ENCODE results near the gene TMEM134.
"Not testable (repeated sequence)": the region's sequence is repeated elsewhere in the genome, so short reads cannot be mapped to it uniquely, and the experiment has no call there.

TMEM134 gene, protein sequence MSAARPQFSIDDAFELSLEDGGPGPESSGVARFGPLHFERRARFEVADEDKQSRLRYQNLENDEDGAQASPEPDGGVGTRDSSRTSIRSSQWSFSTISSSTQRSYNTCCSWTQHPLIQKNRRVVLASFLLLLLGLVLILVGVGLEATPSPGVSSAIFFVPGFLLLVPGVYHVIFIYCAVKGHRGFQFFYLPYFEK

GRCh38 chr11:67468759-67469507 is at the start of gene TMEM134:
TMEM134 (minus strand) TSS chr11:67469251; CDS start chr11:67469192, 59 bp downstream.
- DNase-seq (ENCODE audit: low read depth), result peak; percentile 88

DNA sequence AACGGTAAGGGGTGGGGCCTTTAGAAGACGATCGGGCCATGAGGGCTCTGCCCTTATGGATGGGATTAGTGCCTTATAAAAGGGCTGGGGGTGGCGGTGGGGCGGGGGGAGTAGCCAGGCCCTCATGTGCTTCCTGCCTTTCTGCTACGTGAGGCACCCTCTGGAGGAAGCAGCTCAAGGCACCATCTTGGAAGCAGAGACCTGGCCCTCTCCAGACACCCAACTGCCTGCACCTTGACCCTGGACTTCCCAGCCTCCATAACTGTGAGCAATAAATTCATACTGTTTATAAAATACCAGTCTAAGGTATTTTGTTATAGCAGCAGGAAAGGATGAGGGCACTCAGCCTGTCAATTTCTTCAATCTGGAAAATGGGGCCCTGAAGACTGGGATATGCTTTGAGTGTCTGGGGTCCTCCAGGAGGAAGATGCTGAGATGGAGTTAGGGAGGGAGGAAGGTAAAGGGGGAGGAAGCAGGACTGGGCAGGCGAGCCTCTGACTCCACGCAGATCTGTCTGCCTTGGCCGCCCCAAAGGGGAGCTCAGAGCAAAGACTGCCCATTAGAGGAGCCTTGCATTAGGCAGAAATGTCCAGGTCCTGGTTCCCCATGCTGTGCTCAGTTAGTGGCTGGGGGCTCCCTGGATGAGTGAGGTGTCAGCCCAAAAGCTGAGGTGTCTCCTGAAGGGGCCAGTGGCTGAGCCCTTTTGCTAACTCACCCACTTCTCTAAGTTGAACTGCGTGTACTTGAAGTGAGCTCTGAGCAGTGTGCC is 48.9 kb upstream of the TMEM134 start:
- no peak for DNase-seq (ENCODE audit: low read depth)

DNA sequence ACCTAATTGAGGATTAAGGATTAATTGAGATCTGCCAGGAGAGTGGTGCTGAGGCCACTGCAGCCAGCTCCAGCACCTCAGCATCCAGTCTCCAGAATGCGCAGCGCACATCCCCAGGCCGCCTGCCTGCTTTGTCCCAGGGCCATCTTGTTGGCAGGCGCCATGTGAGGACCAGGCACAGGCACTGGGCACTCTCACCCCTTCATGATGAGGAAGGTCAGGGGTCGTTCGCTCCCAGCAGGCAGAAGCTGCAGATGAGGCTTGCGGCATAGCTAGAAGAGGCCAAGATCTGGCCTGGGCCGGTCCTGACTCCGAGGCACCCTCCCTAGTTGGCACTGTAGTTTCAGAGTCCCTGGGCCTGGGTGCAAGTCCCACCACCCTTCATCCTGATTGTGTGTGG is 47.8 kb upstream of the TMEM134 start:
- DNase-seq (ENCODE audit: low read depth), result no peak

DNA sequence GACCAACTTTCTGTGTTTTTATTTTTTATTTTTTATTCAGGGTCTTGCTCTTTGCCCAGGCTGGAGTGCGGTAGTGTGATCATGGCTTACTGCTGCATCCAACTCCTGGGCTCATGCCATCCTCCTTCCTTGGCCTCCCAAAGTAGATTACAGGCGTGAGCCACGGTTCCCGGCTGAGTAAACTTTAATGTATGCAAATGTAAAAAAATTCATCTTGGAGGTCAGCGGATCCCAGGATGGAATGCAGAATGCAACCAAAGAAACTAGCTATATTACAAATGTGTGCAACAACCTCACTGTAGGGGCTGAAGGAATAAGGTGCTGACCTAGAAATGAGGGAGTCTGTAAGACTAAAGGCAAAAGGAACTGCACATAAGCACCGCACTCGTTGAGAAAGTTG is 45.1 kb upstream of the TMEM134 start:
- DNase-seq (ENCODE audit: low read depth), result no peak

- DNase-seq (ENCODE audit: low read depth), result not testable (repeated sequence)
Measured at GRCh38 chr11:67511558-67511957, 42.5 kb upstream of the TMEM134 start.

DNA sequence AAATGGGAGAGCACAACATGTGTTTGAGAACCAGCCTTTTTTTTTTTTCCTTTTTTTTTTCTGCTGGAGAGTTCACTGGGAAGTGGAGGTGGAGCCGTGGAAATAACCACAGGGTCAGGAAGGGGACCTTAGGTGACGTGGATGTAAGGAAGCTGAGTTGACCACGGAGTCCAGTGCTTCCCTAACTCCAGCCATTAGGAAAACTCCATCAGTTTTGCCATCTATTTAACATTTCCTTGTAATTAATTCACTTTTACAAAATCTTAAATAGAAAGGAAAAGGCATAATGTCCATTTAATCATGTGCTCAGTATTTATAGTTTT is 40.9 kb upstream of the TMEM134 start:
- DNase-seq (ENCODE audit: low read depth), result no peak

- peak; percentile 100 for DNase-seq (ENCODE audit: low read depth)
Measured at GRCh38 chr11:67508486-67509121, 39.6 kb upstream of the TMEM134 start.

DNA sequence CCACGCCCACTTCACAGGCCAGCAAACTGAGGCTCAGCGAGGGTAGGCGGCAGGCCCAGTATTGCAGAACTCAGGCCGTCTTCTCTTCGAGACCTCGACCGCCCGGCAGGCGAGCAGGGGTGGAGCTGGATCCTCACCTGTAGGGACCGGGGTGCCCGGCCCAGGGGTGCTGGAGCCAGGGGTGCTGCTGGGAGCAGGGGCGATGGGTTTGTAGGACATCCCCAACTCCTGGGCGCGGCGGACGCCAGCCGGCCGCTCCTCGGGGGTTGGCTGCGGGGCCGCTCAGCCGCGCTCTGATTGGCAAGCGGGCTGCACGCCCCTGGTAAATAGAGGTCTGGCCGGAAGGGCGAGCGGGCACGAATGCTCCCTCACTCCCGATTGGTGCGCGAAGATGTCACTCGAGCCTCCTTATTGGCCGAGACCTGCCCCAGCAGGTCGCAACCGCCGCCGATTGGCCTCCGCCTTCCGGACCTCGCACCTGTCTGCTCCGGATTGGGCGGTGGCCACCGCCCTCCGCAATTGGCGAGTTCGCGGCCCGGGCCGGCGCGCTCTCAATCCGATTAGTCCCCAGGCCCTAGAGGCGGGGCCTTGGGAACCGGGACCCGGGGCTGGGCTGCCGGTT is 38.9 kb upstream of the TMEM134 start, which contains the start of gene CDK2AP2:
TSS of gene CDK2AP2 (minus strand) at position 299 of the 622 bp plus-strand sequence. CDS start at position 219, 80 bp downstream.
- DNase-seq (ENCODE audit: low read depth), result peak; percentile 92

GRCh38 chr11:67507242-67507863 is 38.3 kb upstream of the TMEM134 start:
- no peak for DNase-seq (ENCODE audit: low read depth)

- DNase-seq (ENCODE audit: low read depth), result no peak
Measured at GRCh38 chr11:67506426-67507051, 37.5 kb upstream of the TMEM134 start.

DNA sequence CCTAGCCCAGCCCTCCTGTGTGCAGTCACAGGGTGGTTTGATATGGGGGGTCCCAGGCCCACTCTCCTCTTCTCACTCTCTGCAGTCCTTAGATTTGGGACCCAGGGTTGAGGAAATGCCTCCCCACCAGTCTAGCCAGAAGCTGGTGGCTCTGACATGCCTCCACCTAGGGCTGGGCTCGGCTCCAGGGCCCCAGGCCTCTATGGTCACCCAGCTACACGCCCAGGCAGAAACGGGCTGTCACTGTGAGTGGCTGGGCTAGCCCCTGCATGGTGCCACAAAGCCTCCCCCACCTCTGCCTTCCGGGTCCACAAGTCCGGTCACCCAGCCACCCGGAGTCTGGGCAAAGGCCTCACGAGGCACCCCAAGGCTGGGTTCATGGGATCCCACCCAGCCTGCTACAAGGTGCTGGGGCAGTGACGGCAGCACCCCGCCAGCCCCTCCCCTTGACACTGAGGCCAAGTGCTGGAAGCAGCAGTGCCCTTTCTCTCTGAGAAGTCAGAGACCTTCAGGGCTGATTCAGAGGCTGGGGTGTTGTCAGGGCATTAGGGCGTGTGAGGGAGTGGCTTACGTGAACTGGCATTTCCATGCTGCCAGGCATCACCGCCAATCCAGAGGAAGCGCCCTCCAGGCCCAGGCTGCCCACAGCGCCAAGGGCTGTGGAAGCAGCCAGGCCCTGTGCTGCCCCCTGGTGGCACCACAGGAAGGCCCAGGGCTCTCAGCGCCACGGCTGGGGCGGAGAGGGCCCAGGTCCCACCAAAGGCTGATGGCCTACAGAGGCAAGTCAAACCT is 36.8 kb upstream of the TMEM134 start:
- peak; percentile 83 for DNase-seq (ENCODE audit: low read depth)

GRCh38 chr11:67504950-67505581 is 36.0 kb upstream of the TMEM134 start, which contains the start of gene PITPNM1:
PITPNM1 (minus strand) TSS chr11:67505363; CDS start chr11:67504180, 1,183 bp downstream.
- DNase-seq (ENCODE audit: low read depth), result peak; percentile 61

GRCh38 chr11:67504005-67504949 is 35.2 kb upstream of the TMEM134 start:
- DNase-seq (ENCODE audit: low read depth), result no peak

GRCh38 chr11:67503119-67504004 is 34.3 kb upstream of the TMEM134 start:
- no peak for DNase-seq (ENCODE audit: low read depth)

DNA sequence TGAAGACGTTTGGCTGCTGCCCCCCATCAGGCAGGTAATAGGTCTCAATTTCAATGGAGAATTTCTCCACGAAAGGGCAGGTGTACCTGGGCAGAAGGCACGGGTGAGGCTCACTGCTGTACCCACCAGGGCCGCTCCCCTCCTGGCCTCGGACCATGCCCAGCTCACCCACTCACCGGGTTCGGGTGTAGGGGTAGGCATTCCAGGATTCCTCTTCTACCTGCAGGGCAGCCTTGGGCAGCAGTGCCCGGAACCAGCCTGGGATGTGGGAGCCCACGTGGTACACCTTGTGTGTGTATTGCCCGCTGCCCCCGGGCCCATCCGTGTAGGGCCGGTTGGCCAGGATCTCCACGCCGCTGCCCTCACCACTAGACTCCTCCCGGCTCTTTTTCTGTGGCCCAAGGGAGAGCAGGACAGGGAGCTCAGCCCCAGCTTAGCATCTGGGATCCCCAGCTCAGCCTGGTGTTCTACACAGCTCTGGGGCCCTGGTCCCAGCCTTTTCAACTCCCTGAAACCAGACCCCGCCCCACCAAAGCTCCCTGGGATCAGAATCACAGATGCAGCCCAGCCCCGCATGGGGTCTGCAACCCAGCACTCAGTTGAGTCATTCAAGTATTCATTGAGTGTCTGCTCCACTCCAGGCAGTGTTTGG is 33.4 kb upstream of the TMEM134 start:
- no peak for DNase-seq (ENCODE audit: low read depth)

- no peak for DNase-seq (ENCODE audit: low read depth)
Measured at GRCh38 chr11:67501854-67502253, 32.8 kb upstream of the TMEM134 start.
